Astrocyte (in vitro differentiated cells and primary cell): ENCODE data around the gene SOBP. TPM values are rescaled to one million over a fixed set of nuclear protein-coding genes. Genes with fewer than 3 reads are reported as not detected.

Experiments
- DNase-seq: peaks from one replicate; pipeline ENCODE4 v3.0.0-alpha.2; 2010; ENCODE audit warnings: low read depth
- FAIRE-seq: peaks from 2 replicates; lab custom pipeline; 2011; peaks lifted over from hg19 to GRCh38; lab: Jason Lieb, UNC
- H2AFZ ChIP-seq: 2 replicates; pipeline ENCODE4 v1.6.0; 2012; ENCODE audit warnings: low read depth, low read length, inconsistent platforms
- H3K27ac ChIP-seq: 2 replicates; pipeline ENCODE4 v1.5.1; 2011; ENCODE audit warnings: low read depth, low read length, inconsistent platforms
- H3K27me3 ChIP-seq: 2 replicates; pipeline ENCODE4 v1.6.0; 2011; ENCODE audit warnings: low read length, inconsistent platforms; ENCODE audit not compliant: insufficient read depth
- H3K36me3 ChIP-seq: 2 replicates; pipeline ENCODE4 v1.5.1; 2011; ENCODE audit warnings: low read length, inconsistent platforms; ENCODE audit not compliant: insufficient read depth
- H3K4me1 ChIP-seq: 2 replicates; pipeline ENCODE4 v1.5.1; 2011; ENCODE audit warnings: low read length, inconsistent platforms; ENCODE audit not compliant: insufficient read depth
- H3K4me2 ChIP-seq: 2 replicates; pipeline ENCODE4 v1.6.0; 2012; ENCODE audit warnings: low read length, inconsistent platforms
- H3K4me3 ChIP-seq: 2 replicates; pipeline ENCODE4 v1.5.1; 2011; ENCODE audit warnings: low read depth, mild to moderate bottlenecking, low read length, inconsistent platforms; ENCODE audit not compliant: insufficient read depth
- H3K79me2 ChIP-seq: 2 replicates; pipeline ENCODE4 v1.6.0; 2012; ENCODE audit warnings: mild to moderate bottlenecking, low read length, inconsistent platforms; ENCODE audit not compliant: insufficient read depth
- H3K9ac ChIP-seq: 2 replicates; pipeline ENCODE4 v1.6.0; 2012; ENCODE audit warnings: mild to moderate bottlenecking, low read length, inconsistent platforms
- H3K9me3 ChIP-seq: 2 replicates; pipeline ENCODE4 v1.5.1; 2012; ENCODE audit warnings: low read depth, mild to moderate bottlenecking, low read length, inconsistent platforms; ENCODE audit not compliant: insufficient read depth
- H4K20me1 ChIP-seq: 2 replicates; pipeline ENCODE4 v1.6.0; 2012; ENCODE audit warnings: low read length, inconsistent platforms; ENCODE audit not compliant: insufficient read depth
- H3K27ac Mint-ChIP-seq: one replicate; pipeline ENCODE4 v1.8.0; 2021; ENCODE audit warnings: mild to moderate bottlenecking, mixed read lengths; ENCODE audit not compliant: unreplicated experiment
- H3K27me3 Mint-ChIP-seq: one replicate; pipeline ENCODE4 v1.8.0; 2021; ENCODE audit warnings: low read depth, mixed read lengths; ENCODE audit not compliant: unreplicated experiment
- H3K36me3 Mint-ChIP-seq: one replicate; pipeline ENCODE4 v1.8.0; 2021; ENCODE audit warnings: low read depth, mixed read lengths; ENCODE audit not compliant: unreplicated experiment
- H3K4me1 Mint-ChIP-seq: one replicate; pipeline ENCODE4 v1.8.0; 2021; ENCODE audit warnings: low read depth, mixed read lengths; ENCODE audit not compliant: unreplicated experiment
- H3K4me3 Mint-ChIP-seq: one replicate; pipeline ENCODE4 v1.8.0; 2021; ENCODE audit warnings: mild to moderate bottlenecking, moderate library complexity, mixed read lengths; ENCODE audit not compliant: unreplicated experiment
- H3K9me3 Mint-ChIP-seq: one replicate; pipeline ENCODE4 v1.8.0; 2021; ENCODE audit warnings: mild to moderate bottlenecking, mixed read lengths; ENCODE audit not compliant: unreplicated experiment
- EZH2 ChIP-seq: IDR thresholded peaks from 2 replicates; pipeline ENCODE4 v1.6.1; 2012; ENCODE audit warnings: mild to moderate bottlenecking, low read length, inconsistent platforms; ENCODE audit not compliant: insufficient read depth
- total RNA-seq: library from RNA; stranded (reverse); gene quantifications from 2 replicates; pipeline ENCODE4 v1.2.1, GENCODE V29; 2021
- TF ChIP-seq, protein P1 (sequence below): IDR thresholded peaks from 2 replicates; pipeline ENCODE4 v1.5.1; 2011; ENCODE audit warnings: low read depth, mild to moderate bottlenecking, inconsistent platforms, low read length, moderate library complexity; ENCODE audit not compliant: insufficient read depth

SOBP gene
- total RNA-seq, 1 donor from 2014 or later, result 4.7 TPM

DNA sequence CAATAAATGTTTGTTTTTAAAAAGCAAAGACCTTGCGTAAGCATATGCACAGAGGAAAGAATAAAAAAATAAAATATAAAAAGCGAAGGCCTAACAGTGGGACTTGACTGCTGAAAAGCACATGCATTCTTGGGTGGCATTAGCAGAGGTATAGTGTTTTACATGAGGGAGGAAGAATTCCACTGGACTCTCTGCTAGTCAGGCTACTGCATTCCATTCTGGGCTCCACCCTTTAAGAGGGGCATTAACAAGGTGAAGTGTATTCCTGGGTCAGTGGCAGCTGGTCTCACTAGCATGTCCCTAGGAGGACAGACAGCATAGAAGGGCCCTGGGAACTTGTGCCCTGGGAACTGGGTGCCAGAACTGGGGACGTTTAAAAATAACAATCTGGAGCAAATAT is 134.1 kb downstream of the SOBP start:
- H3K4me2 ChIP-seq, result no peak overlapping the region
- H3K27ac Mint-ChIP-seq, result no peak overlapping the region
- no peaks in the 10 kb centered on the region for H3K9me3 Mint-ChIP-seq
- H4K20me1 ChIP-seq, result no peaks in the 10 kb centered on the region
- H3K4me3 Mint-ChIP-seq, result no peak overlapping the region
- H3K79me2 ChIP-seq, result no peaks in the 10 kb centered on the region
- TF ChIP-seq, protein P1, sequence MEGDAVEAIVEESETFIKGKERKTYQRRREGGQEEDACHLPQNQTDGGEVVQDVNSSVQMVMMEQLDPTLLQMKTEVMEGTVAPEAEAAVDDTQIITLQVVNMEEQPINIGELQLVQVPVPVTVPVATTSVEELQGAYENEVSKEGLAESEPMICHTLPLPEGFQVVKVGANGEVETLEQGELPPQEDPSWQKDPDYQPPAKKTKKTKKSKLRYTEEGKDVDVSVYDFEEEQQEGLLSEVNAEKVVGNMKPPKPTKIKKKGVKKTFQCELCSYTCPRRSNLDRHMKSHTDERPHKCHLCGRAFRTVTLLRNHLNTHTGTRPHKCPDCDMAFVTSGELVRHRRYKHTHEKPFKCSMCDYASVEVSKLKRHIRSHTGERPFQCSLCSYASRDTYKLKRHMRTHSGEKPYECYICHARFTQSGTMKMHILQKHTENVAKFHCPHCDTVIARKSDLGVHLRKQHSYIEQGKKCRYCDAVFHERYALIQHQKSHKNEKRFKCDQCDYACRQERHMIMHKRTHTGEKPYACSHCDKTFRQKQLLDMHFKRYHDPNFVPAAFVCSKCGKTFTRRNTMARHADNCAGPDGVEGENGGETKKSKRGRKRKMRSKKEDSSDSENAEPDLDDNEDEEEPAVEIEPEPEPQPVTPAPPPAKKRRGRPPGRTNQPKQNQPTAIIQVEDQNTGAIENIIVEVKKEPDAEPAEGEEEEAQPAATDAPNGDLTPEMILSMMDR, result no peak
- TF ChIP-seq EZH2, result no peak
- no peak overlapping the region for H3K9ac ChIP-seq
- H3K4me1 ChIP-seq, result no peaks in the 10 kb centered on the region
- peaks cover 2% of the 10 kb centered on the region for H3K36me3 Mint-ChIP-seq
- no peak overlapping the region for H2AFZ ChIP-seq
- H3K27me3 ChIP-seq, result no peaks in the 10 kb centered on the region
- no peaks in the 10 kb centered on the region for H3K27me3 Mint-ChIP-seq
- H3K9me3 ChIP-seq, result no peaks in the 10 kb centered on the region
- no peak for FAIRE-seq
- H3K27ac ChIP-seq, result no peak overlapping the region
- no peak overlapping the region for H3K4me3 ChIP-seq
- no peak for DNase-seq
- H3K36me3 ChIP-seq, result no peaks in the 10 kb centered on the region
- H3K4me1 Mint-ChIP-seq, result peaks cover 29% of the 10 kb centered on the region

- Histone ChIP-seq H3K79me2 (no peaks in the 10 kb centered on the region), H3K9ac (no peak overlapping the region), H3K27ac (no peak overlapping the region), H3K4me2 (no peak overlapping the region), H4K20me1 (no peaks in the 10 kb centered on the region), H3K4me3 (no peak overlapping the region), H3K9me3 (no peaks in the 10 kb centered on the region), H3K27me3 (no peaks in the 10 kb centered on the region), H2AFZ (no peak overlapping the region), H3K36me3 (no peaks in the 10 kb centered on the region), H3K4me1 (no peaks in the 10 kb centered on the region)
- Mint-ChIP-seq H3K27me3 (no peaks in the 10 kb centered on the region), H3K36me3 (peaks cover 2% of the 10 kb centered on the region), H3K9me3 (no peaks in the 10 kb centered on the region), H3K4me3 (no peak overlapping the region), H3K27ac (no peak overlapping the region), H3K4me1 (peaks cover 29% of the 10 kb centered on the region)
- peak; percentile 30 for DNase-seq
- no peak for FAIRE-seq
- TF ChIP-seq, protein P1, result no peak
- TF ChIP-seq EZH2, result no peak
These were observed 134.6 kb downstream of the SOBP start for GRCh38 chr6:107624541-107624940.

- Mint-ChIP-seq H3K36me3 (peaks cover 2% of the 10 kb centered on the region), H3K27me3 (no peaks in the 10 kb centered on the region), H3K4me1 (peaks cover 27% of the 10 kb centered on the region), H3K27ac (no peak overlapping the region), H3K9me3 (no peaks in the 10 kb centered on the region), H3K4me3 (no peak overlapping the region)
- no peaks in the 10 kb centered on the region for H3K4me1 ChIP-seq
- H4K20me1 ChIP-seq, result no peaks in the 10 kb centered on the region
- TF ChIP-seq EZH2, result no peak
- TF ChIP-seq, protein P1, result no peak
- no peak for FAIRE-seq
- DNase-seq, result no peak
- no peaks in the 10 kb centered on the region for H3K9me3 ChIP-seq
- no peak overlapping the region for H3K4me3 ChIP-seq
- no peak overlapping the region for H3K27ac ChIP-seq
- H2AFZ ChIP-seq, result no peak overlapping the region
- H3K4me2 ChIP-seq, result no peak overlapping the region
- no peaks in the 10 kb centered on the region for H3K27me3 ChIP-seq
- H3K79me2 ChIP-seq, result no peaks in the 10 kb centered on the region
- H3K36me3 ChIP-seq, result no peaks in the 10 kb centered on the region
- no peak overlapping the region for H3K9ac ChIP-seq
These were observed 135.3 kb downstream of the SOBP start for GRCh38 chr6:107625264-107625663.
